GM23338 (cell line): ENCODE data around the gene UBE2S.

ENCODE experiments used
- CTCF ChIP-seq, 2 experiments: fragments of 200-600 bp in 1 of 2; sonication (generic) in 1 of 2; conservative IDR thresholded peaks; 2 replicates each; pipeline versions ENCODE4 v1.5.1 to v1.6.1; 2016 to 2017; ENCODE audit warnings: antibody characterized with exemption in 2 of 2, low read depth in 2 of 2, mild to moderate bottlenecking in 2 of 2, moderate library complexity in 1 of 2
- EZH2 ChIP-seq: fragments of 200-600 bp; sonication (generic); IDR thresholded peaks from one replicate; pipeline ENCODE4 v1.8.0; 2017; ENCODE audit warnings: antibody characterized with exemption, mild to moderate bottlenecking, low read depth; ENCODE audit not compliant: unreplicated experiment
- JUNB ChIP-seq: IDR thresholded peaks from one replicate; pipeline ENCODE4 v1.6.1; 2016; ENCODE audit warnings: antibody characterized with exemption; ENCODE audit not compliant: unreplicated experiment
- POLR2AphosphoS5 ChIP-seq: IDR thresholded peaks from 2 replicates; pipeline ENCODE4 v1.6.1; 2016; ENCODE audit warnings: antibody characterized with exemption, low read depth
- REST ChIP-seq: IDR thresholded peaks from one replicate; pipeline ENCODE4 v1.6.1; 2018; ENCODE audit warnings: antibody characterized with exemption; ENCODE audit not compliant: unreplicated experiment
- ZNF331 ChIP-seq: fragments of 250-450 bp; sonication (Bioruptor Pico); IDR thresholded peaks from 2 replicates; pipeline ENCODE4 v1.5.0; 2020; ENCODE audit warnings: low read depth, mild to moderate bottlenecking, moderate library complexity

- no peak for TF ChIP-seq CTCF (conservative IDR thresholded peaks at IDR 0.05; ENCODE audit: low read depth in 2 of 2)
- TF ChIP-seq REST: no peak
- TF ChIP-seq EZH2: no peak
- TF ChIP-seq POLR2AphosphoS5: no peak
- no peak for TF ChIP-seq ZNF331 (CRISPR knock-in tag)
- TF ChIP-seq JUNB: no peak
These were observed 16.9 kb upstream of the UBE2S start for GRCh38 chr19:55424518-55424917.
